NCI-H2029 treated with DMSO at 0.1 percent for 48 hours (cell line): ENCODE data around the gene RASGEF1B.

Experiments
- DNase-seq: peaks from one replicate; lab custom pipeline; 2025; lab: John Stamatoyannopoulos, UW

Gene RASGEF1B

DNA sequence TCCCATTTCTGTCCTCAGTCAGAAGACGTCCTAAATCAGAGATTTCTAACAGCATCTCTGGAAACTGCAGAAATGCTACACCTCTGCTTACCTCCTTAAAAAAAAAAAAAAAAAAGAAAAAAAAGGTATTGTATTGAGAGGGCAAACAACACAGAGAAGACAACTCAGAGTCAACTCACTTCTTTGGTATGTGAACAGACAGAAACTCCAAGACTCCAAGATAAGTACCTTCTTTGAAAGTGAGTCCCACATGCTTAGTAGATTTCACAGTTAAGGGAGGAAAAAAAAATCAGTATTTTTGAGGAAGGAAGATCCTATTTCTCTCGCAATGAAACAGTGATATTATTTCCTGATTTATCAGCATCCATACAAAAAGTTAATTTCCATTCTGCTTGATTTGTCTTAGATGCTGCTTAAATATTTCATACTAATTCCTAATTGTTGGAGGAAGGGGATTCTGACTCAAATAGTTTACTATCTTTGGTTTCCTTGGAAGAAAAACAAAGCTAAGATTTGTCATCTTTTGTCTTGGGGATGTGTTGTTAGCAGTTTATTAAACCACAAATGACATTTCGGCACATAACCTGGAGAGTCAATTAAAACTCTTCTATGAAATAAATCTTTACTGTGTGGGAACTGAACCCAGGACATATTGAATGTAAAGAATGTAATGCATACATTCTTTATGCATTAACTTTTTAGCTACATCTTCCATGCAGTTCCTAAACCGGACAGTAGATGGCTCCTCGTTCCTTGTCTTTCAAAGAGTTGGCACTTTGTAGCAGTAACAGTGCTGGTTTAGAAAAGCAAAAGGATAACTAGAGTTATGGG lies 4.7 kb downstream of the RASGEF1B start:
- peak; percentile 74 for DNase-seq

DNA sequence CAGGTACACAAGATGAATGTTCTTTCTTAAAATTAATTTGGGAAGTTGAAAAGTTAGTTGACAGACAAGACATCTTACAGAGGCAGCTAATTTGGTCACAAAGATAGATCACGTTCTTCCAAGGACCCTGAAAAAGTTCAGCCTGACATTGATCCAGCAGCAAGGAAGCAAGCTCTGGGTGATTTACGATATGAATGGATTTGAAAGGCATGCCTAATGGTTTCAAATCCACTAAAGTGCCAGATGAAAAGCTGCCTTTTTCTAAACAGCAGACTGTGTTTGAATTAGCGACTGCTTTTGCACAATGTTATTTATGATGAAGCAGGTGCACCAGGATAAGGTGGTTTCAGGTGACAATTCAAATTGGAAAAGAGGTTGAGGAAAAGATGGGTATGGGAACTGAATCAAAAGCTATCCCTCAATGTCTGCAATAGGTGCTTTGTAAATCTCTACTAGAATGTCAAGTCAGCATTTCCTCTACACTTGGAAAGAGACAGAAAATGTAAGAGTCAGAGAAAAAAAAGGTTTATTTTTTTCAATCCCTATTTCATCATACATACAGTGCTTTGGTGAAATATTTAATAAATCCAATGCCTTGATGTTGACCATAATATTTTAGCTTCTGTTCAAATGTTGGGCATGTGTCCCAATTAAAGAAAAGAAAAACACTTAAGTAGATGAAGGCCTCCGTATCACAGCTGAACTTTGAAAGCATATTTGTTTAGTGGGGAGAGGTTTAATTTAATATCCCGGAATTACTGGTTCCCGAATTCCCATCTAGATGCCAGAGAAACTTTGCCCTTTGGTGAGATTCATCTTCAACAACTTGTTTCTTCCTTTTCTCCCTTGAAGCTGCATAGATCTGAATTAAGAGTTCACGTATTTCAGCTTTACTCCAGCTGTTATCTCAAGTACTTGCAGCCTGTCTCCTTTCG lies 6.0 kb downstream of the RASGEF1B start:
- peak; percentile 85 for DNase-seq

- DNase-seq: no peak
Measured at GRCh38 chr4:81460834-81461233, 10.9 kb downstream of the RASGEF1B start.

DNA sequence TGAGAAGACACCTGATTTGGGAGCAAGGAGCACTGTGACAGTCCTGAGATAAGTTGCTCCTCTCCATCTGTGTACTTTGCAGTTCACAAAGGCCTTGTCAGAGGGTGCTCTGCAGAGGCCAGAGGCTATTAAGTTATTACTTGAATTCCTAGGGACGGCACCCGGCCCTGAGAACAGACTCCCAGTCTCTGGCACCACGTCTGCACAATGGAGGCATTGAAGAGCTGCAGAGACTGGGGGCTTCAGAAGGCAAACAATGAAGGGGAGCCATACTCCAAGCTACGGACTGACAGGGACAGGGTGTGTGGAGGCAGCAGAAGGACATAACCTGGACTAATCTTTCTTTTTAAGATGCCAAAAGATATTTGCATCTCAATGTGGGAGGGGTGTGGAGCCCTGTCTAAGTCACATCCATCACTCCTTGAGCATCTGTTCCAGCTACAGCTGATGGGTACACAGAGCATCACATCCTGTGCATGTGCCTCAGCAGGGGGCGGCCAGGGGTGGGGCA lies 11.5 kb downstream of the RASGEF1B start:
- no peak for DNase-seq

GRCh38 chr4:81459228-81459627 lies 12.5 kb downstream of the RASGEF1B start:
- DNase-seq: no peak

- no peak for DNase-seq
Measured at GRCh38 chr4:81457921-81458520, 13.7 kb downstream of the RASGEF1B start.

DNA sequence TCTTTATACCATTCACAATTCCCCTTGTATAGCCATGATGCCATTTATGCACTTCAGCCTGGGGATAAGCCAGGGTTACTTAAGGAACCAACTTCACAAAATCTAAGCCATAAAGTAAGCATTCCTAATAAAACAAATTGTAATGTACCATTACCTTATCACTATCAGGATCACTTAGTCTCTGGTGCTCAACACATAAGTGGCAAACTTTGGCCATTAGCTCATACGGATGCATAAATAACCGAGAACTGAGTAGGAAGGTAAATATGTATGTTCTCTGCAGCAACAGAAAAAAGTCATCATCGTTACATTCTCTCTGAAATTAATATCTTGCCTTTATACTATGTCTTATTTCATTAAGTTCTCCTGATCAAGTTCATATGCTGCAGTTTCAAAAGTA lies 14.4 kb downstream of the RASGEF1B start:
- DNase-seq: no peak

DNA sequence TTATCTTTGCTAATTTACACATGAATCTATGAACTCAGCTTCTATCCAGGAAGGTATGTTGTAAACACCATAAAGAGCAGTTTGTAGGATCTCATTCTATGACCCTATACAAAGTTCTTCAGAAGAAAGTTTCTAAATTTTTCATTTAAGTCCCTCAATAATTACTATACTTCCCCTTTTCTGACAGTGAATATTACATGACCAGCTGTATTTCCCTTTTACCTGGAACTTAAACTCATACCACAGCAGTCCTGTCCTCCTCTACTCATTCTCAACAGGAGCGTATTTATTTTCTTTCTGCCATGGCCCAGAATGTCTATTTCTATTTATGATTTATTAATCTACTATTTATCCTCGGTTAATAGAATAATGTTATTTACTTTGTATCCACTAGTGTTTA lies 15.8 kb downstream of the RASGEF1B start:
- no peak for DNase-seq

DNA sequence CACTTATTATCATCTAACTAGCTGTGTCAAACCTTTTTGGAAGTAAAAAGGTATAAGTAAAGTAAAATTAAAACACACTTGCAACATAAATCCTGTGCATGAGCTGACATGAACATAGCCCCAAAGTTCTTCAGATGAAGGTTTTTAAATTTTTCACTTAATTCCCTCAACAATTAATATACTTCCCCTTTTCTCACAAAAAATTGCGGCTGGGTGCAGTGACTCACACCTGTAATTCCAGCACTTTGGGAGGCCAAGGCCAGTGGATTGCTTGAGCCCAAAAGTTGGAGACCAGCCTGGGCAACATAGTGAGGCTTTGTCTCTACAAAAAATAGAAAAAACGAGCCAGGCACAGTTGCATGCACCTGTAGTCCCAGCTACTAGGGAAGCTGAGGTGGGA lies 16.8 kb downstream of the RASGEF1B start:
- no peak for DNase-seq

DNA sequence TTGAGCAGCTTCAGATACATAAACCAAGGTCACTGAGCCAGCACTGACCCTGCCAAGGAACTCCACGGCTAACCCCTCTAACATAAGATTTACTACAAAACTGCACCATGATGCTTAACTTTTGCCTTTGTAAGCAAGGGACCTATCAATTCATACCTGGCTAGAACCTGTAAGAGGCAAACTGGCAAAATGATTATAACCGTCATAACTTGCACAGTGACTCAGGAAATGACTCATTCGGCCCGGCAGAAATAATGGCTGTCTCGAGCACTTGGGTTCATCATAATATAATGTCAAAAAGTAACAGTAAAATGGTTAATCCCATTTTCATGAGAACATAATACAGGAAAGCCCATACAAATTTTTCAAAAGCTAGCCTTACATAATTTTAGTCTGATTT lies 17.2 kb downstream of the RASGEF1B start:
- no peak for DNase-seq

GRCh38 chr4:81453024-81453423 lies 18.7 kb downstream of the RASGEF1B start:
- no peak for DNase-seq

- DNase-seq: no peak
Measured at GRCh38 chr4:81452452-81453006, 19.2 kb downstream of the RASGEF1B start.

DNA sequence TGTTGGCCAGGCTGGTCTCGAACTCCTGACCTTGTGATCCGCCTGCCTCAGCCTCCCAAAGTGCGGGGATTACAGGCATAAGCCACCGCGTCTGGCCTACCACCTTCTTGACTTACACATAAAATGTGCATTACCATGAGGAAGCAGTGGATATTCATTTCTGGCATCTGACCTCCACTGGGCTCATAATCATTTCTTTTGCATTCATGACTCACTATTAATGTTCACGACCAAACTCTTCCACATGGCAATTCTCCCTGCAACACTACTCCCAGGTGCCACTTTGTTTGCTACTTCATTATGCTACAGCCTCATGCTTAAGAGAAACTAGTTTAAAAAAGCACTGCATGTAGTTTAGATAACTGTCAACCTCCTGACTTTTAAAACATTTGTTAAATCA lies 22.7 kb downstream of the RASGEF1B start:
- DNase-seq: no peak

DNA sequence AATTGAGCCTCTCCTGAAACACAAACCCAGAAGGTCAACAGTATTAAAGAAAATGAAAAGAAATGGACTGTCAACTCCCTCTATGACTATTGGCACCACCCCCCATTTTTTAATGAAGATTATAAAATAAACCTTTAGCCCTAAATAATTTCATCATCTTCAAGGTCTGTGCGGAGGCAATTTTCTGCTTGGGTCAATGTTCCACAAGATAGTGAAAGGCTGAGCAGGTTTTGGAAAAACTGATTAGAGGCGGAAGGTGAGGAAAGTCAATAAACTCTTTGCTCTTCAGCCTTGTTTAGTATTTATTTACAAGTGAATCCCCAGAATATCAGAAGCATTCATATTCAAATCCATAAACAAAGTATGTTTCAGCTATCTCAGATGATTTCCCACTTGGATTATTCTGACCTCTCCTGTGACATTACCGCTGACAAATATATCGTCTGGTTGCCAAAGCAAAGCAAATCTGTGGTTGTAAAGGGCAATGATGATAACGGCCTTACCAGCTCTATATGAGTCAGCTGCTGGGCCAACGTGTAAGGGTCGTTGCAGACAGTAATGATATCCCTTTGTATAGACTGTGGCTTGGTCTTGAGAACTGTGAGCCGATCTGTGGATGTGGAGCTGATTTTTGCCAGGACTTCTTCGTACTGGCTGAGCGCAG lies 24.0 kb downstream of the RASGEF1B start:
- DNase-seq: no peak

DNA sequence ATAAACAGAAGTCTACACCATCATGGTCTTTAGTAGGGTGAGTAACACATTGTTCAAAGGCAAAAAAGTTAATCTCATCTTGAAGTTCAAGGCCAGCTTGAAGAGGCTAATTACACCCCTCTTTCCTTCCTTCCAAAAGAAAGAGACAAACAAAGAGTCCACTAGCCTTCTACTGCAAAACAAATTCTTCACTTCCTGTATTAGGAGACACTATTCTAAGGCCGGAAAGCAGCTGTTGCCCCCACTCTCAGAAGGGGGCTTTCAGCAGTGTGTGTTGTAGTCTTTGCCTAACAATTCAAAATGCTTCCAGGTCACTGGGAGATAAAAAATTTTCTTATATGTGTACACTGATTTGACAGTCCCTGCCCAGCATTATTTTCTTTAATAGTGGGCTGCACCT lies 25.1 kb downstream of the RASGEF1B start:
- no peak for DNase-seq

- no peak for DNase-seq
Measured at GRCh38 chr4:81445196-81445595, 26.5 kb downstream of the RASGEF1B start.

DNA sequence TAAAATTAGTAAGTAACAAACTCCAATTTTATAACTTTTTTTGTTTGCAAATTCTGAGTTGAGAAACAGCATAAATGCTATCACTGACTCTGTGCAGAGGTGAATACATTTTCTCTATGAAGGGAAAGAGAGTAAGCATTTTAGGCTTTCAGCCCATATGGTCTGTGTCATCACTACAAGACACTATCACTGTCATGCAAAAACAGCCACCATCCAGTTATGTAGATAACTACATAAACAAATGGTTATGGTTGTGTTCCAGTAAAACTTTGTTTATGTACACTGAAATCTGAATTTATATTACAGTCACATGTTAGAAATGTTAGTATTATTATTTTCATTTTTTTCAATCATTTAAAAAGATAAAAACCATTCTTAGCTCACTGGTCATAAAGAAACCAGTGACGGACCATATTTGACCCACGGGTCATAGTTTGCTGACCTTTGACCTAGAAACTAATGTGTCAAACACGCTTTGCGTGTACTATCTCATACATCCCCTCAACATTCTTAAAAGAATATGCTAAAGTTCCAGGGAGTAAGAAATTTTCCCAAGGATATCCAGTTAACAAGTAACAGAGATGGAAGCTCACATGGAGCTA lies 29.1 kb downstream of the RASGEF1B start:
- DNase-seq: no peak

DNA sequence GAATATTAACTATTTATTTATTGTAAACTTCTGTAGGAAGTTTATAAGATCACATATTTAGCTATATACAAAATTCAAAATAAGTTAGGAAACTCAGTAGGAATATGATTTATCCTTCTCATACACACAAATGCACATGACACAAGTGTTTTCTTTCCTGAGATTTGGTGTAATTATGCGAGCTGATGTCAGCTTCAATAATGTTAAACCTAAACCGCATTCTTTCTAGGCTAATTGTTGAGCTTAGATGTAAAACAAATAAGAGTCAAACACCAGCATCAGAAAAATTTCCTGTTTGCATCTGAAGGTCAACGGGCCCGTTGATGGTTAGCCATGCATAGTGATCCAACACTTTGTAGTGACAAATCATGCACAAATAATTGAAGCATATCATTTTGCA lies 30.8 kb downstream of the RASGEF1B start:
- no peak for DNase-seq

DNA sequence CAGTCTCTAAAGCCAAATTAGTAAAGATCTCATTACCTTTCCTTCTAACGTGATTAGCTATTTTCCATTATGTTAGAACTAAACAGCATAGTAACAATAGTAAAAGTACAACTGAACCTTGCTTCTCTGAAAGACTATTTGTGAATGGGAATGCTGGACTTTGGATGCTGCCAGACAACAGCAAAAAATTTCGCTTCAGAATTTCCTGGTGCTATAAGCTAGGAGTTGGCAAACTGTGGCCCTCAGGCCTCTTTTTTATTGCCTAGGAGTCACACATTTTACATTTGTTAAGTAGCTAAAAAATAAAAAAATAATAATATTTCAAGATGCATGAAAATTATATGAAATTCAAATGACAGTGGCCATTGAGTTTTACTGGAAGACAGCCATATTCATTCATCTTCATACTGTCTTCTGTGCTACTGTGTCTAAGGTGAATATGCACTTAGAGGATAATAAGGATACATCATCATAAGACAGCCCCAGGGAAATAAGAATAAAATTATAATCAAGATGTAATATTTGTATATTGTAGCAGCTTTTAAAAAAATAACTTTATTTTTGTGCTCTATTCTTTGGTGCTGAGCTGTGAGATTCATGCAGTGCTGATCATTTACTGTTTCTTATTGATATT lies 34.6 kb downstream of the RASGEF1B start:
- no peak for DNase-seq

GRCh38 chr4:81436096-81436495 lies 35.6 kb downstream of the RASGEF1B start:
- no peak for DNase-seq

DNA sequence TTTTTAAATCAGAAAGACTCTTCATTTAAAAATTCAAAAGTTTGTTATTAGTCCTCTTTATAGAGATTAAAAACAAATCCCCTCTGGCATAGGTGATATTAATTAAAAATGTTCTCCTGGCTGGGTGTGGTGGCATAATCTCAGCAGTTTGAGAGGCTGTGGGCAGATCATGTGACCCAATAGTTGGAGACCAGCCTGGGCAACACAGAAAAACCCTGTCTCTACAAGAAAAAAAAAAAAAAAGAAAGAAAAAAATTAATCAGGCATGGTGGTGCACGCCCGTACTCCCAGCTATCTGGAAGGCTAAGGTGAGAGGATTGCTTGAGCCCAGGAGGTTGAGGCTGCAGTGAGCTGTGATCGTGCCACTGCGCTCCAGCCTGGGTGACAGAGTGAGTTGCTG lies 38.9 kb downstream of the RASGEF1B start:
- no peak for DNase-seq
